Upper lobe of right lung (tissue), 1 donor: ENCODE results near the gene PCAT6. TPM values are rescaled to one million over a fixed set of nuclear protein-coding genes. Genes with fewer than 3 reads are reported as not detected.
"Not testable (repeated sequence)": the region's sequence is repeated elsewhere in the genome, so short reads cannot be mapped to it uniquely, and the experiment has no call there.

Experiments used
- ATAC-seq: fragments of 200-7000 bp; cut with Tn5 transposase; one replicate; pipeline ENCODE4 v1.9.1; 2020; ENCODE audit warnings: mild to moderate bottlenecking, moderate library complexity
- DNase-seq: peaks from one replicate; pipeline ENCODE4 v3.0.0-alpha.2; 2020
- H3K27ac ChIP-seq: fragments of 200-600 bp; one replicate; pipeline ENCODE4 v1.8.0; 2022
- H3K27me3 ChIP-seq: fragments of 200-600 bp; one replicate; pipeline ENCODE4 v1.8.0; 2022; ENCODE audit warnings: mild to moderate bottlenecking
- H3K36me3 ChIP-seq: fragments of 200-600 bp; one replicate; pipeline ENCODE4 v1.8.0; 2022
- H3K4me1 ChIP-seq: fragments of 200-600 bp; one replicate; pipeline ENCODE4 v1.8.0; 2022
- H3K4me3 ChIP-seq: fragments of 200-600 bp; one replicate; pipeline ENCODE4 v1.8.0; 2022; ENCODE audit warnings: mild to moderate bottlenecking
- H3K9me3 ChIP-seq: fragments of 200-600 bp; one replicate; pipeline ENCODE4 v1.8.0; 2022
- intact Hi-C: fragments of 100-400 bp; cut with DNase I; formaldehyde crosslinking; loops from one replicate; pipeline ENCODE4 v1.11.0; 2022
- total RNA-seq: library from RNA; stranded (reverse); fragmentation: NEBNext Ultra II Directional; extraction: Animal tissue kit (Norgen Biotek cat#: 25700); gene quantifications from one replicate; pipeline ENCODE4 v1.2.1, GENCODE V29; 2021
- TF ChIP-seq, protein P1 (sequence below): fragments of 200-600 bp; IDR thresholded peaks from one replicate; pipeline ENCODE4 v1.8.0; 2022; ENCODE audit warnings: antibody characterized with exemption
- donor health status: DM: no; HTN: yes; CAD: no; lungs with severe emphysema.

The PCAT6 gene
- total RNA-seq, 1 donor from 2014 or later: 0.81 TPM

DNA sequence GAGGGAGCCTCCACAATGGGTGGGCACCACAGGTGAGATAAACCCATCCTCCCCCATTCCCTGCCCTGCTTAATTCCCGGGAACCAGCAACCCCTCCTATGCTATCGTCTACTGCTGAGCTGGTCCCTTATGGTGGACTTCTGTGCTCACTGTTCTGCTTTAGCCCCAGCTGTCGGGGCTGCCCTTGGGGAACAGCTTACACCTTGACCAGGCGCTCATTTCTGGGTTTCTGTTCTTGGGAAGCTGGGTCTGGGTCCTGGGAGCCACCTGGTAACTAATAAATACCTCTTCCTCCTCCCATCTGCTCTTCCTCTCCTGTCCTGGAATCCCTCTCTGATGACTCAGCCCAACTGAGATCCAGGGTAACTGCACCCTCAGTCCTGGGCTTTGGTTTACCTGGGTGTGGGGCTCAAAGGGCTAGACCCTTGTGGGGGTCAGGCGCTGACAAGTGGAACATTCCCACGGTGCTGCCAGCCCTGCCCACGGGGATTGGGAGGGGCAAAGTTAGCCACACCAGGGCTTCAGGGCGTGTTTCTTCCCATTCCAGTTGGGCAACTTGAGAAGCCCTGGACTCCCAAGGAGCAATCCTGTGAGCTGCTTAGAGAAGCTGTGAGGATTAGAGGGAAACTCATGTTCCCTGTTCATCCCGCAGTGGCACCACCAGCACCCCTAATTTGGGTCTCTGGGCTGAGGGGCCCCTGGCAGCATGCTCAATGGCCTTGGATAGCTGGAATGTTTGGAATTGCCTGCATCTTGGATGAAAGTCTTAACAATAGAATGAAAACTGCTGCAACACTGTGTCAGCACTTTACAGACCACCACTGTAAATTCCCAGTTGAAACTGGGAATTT is 1.6 kb downstream of the PCAT6 start:
- H3K27ac ChIP-seq: no peak overlapping the region
- ATAC-seq (no peak), DNase-seq (no peak)
- no peaks in the 10 kb centered on the region for H3K9me3 ChIP-seq
- intact Hi-C loops: loop anchor here (10.0 kb wide), 1 partner anchor 62 kb away; no protein-coding TSS in a partner anchor
- no peaks in the 10 kb centered on the region for H3K27me3 ChIP-seq
- H3K4me1 ChIP-seq: peaks cover 17% of the 10 kb centered on the region
- TF ChIP-seq, protein P1, sequence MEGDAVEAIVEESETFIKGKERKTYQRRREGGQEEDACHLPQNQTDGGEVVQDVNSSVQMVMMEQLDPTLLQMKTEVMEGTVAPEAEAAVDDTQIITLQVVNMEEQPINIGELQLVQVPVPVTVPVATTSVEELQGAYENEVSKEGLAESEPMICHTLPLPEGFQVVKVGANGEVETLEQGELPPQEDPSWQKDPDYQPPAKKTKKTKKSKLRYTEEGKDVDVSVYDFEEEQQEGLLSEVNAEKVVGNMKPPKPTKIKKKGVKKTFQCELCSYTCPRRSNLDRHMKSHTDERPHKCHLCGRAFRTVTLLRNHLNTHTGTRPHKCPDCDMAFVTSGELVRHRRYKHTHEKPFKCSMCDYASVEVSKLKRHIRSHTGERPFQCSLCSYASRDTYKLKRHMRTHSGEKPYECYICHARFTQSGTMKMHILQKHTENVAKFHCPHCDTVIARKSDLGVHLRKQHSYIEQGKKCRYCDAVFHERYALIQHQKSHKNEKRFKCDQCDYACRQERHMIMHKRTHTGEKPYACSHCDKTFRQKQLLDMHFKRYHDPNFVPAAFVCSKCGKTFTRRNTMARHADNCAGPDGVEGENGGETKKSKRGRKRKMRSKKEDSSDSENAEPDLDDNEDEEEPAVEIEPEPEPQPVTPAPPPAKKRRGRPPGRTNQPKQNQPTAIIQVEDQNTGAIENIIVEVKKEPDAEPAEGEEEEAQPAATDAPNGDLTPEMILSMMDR: no peak
- H3K36me3 ChIP-seq: no peaks in the 10 kb centered on the region
- no peak overlapping the region for H3K4me3 ChIP-seq

DNA sequence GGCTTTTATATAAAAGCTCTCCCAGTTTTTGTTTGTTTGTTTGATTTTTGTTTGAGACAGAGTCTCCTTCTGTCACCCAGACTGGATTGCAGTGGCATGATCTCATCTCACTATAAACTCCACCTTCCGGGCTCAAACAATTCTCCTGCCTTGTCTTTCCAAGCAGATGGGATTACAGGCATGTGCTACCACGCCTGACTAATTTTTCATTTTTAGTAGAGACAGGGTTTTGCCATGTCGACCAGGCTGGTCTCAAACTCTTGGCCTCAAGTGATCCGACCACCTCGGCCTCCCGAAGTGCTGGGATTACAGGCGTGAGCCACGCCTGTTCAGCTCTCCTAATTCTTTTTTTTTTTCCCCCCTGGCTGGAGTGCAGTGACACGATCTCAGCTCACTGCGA is 4.4 kb downstream of the PCAT6 start:
- DNase-seq (peak; percentile 22), ATAC-seq (no peak)
- intact Hi-C loops: loop anchor here (10.0 kb wide), 1 partner anchor 60 kb away; no protein-coding TSS in a partner anchor
- H3K27ac ChIP-seq: no peak overlapping the region
- H3K36me3 ChIP-seq: no peaks in the 10 kb centered on the region
- H3K9me3 ChIP-seq: no peaks in the 10 kb centered on the region
- H3K4me3 ChIP-seq: no peak overlapping the region
- H3K4me1 ChIP-seq: peaks cover 9% of the 10 kb centered on the region
- TF ChIP-seq, protein P1: no peak
- no peaks in the 10 kb centered on the region for H3K27me3 ChIP-seq

DNA sequence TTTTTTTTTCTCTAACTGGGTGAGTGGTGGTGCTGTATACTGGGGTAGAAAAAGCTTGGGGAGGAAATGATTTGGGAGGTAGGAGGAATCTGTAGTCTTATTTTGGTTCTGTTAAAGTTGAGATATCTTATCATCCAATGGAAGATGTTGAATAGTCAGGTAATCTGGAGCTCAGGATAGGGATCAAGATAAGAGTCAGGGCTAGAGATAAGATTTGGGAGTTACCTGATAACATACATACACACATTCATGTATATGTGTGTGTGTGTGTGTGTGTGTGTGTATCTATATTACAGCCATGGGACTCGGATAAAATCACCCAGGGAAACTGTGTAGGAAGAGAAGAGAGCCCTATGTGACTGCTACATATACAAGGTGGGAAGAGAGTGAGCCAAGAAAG is 8.1 kb downstream of the PCAT6 start:
- TF ChIP-seq, protein P1: no peak
- intact Hi-C loops: loop anchor here (10.0 kb wide), 1 partner anchor 56 kb away; no protein-coding TSS in a partner anchor
- no peak overlapping the region for H3K4me3 ChIP-seq
- H3K9me3 ChIP-seq: no peaks in the 10 kb centered on the region
- DNase-seq (no peak), ATAC-seq (no peak)
- H3K27me3 ChIP-seq: no peaks in the 10 kb centered on the region
- H3K4me1 ChIP-seq: no peaks in the 10 kb centered on the region
- no peaks in the 10 kb centered on the region for H3K36me3 ChIP-seq
- no peak overlapping the region for H3K27ac ChIP-seq

DNA sequence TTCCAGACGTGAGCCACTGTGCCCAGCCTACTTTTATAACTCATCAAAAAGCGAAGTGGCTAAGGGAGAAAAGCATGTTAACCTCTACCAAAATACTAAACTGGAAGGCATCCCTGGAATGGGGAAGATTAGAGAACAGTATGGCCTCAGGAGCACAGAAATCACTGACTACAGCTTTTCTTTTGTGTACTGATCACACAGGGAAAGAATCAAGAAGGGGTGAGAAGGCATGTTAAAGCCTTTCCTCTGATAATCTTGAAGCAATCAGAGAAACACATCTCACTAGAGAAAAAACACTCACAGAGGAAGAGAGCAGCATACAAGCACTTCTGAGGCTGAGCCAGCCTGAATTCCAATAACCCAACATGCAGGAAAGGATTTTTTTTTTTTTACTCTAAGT is 10.7 kb downstream of the PCAT6 start:
- ATAC-seq (peak; percentile 60), DNase-seq (no peak)
- H3K4me3 ChIP-seq: no peak overlapping the region
- TF ChIP-seq, protein P1: no peak
- no peaks in the 10 kb centered on the region for H3K4me1 ChIP-seq
- H3K36me3 ChIP-seq: no peaks in the 10 kb centered on the region
- intact Hi-C loops: no loop called here
- H3K27me3 ChIP-seq: no peaks in the 10 kb centered on the region
- H3K9me3 ChIP-seq: no peaks in the 10 kb centered on the region
- no peak overlapping the region for H3K27ac ChIP-seq

DNA sequence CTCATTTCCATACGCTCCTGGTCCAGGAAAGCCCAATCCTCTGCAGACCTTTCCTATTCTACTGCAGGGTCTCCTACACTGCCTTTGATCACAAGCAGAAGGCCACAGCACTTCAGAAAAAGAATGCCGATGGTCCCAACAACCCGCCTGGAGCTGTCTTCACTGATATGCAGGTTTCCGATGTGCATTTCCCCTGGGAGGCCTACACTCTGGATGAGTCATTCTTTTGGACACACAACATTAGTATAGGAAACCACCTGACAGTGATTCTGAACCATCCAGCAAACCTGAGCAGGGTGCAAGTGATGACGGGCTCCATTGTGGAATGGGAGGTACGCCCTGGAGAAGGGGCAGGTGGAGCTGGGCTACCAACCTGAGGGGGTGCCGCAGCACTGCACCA is 15.0 kb downstream of the PCAT6 start:
- ATAC-seq: no peak
- H3K4me1 ChIP-seq: no peaks in the 10 kb centered on the region
- no peaks in the 10 kb centered on the region for H3K9me3 ChIP-seq
- no peak overlapping the region for H3K4me3 ChIP-seq
- no peaks in the 10 kb centered on the region for H3K27me3 ChIP-seq
- peak; percentile 32 for DNase-seq
- intact Hi-C loops: no loop called here
- TF ChIP-seq, protein P1: no peak
- H3K36me3 ChIP-seq: no peaks in the 10 kb centered on the region
- no peak overlapping the region for H3K27ac ChIP-seq

DNA sequence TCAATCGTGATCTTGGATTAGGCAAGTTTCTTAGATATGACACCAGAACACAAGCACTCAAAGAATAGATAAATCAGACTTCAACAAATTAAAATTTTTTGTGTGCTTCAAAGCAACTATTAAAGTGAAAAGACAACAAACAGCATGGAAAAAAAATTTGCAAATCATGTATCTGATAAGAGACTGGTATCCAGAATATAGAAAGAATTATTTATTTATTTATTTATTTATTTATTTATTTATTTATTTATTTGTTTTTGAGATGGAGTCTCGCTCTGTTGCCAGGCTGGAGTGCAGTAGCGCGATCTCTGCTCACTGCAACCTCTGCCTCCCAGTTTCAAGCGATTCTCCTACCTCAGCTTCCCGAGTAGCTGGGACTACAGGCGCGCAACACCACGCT is 18.5 kb downstream of the PCAT6 start:
- intact Hi-C loops, ATAC-seq, H3K4me3 ChIP-seq, H3K36me3 ChIP-seq, H3K27ac ChIP-seq, H3K4me1 ChIP-seq, DNase-seq, H3K27me3 ChIP-seq, H3K9me3 ChIP-seq: not testable (repeated sequence)
